Trophoblast cell (in vitro differentiated cells and primary cell): ENCODE results near the gene TAGLN3.

Experiments
- DNase-seq, 2 donors: peaks; one replicate each; pipeline ENCODE4 v3.0.0-alpha.2; 2016
- H2AFZ ChIP-seq: 2 replicates; pipeline ENCODE4 v1.6.1; 2013; ENCODE audit warnings: low read length, moderate library complexity, mild to moderate bottlenecking; ENCODE audit not compliant: insufficient read depth, poor library complexity
- H2AK5ac ChIP-seq: 2 replicates; pipeline ENCODE4 v1.6.1; 2013; ENCODE audit warnings: mild to moderate bottlenecking, low read length
- H2BK120ac ChIP-seq: 2 replicates; pipeline ENCODE4 v1.6.1; 2013; ENCODE audit warnings: low read length, mild to moderate bottlenecking, moderate library complexity; ENCODE audit not compliant: insufficient read depth, poor library complexity
- H2BK12ac ChIP-seq: 2 replicates; pipeline ENCODE4 v1.6.1; 2013; ENCODE audit warnings: mild to moderate bottlenecking, low read length, moderate library complexity
- H2BK5ac ChIP-seq: 2 replicates; pipeline ENCODE4 v1.6.1; 2013; ENCODE audit warnings: low read length, low read depth, moderate library complexity, mild to moderate bottlenecking; ENCODE audit not compliant: poor library complexity
- H3K14ac ChIP-seq: 2 replicates; pipeline ENCODE4 v1.6.1; 2013; ENCODE audit warnings: mild to moderate bottlenecking, low read length
- H3K18ac ChIP-seq: 2 replicates; pipeline ENCODE4 v1.6.1; 2013; ENCODE audit warnings: mild to moderate bottlenecking, low read length
- H3K23ac ChIP-seq: 2 replicates; pipeline ENCODE4 v1.6.1; 2013; ENCODE audit warnings: low read length
- H3K27ac ChIP-seq: 2 replicates; pipeline ENCODE4 v1.5.1; 2013; ENCODE audit warnings: low read depth, mild to moderate bottlenecking, inconsistent platforms, low read length, moderate library complexity
- H3K27me3 ChIP-seq: 2 replicates; pipeline ENCODE4 v1.6.1; 2013; ENCODE audit warnings: inconsistent platforms, mild to moderate bottlenecking, low read length, moderate library complexity; ENCODE audit not compliant: insufficient read depth
- H3K36me3 ChIP-seq, 2 experiments: 1 replicate in 1 of 2; 2 replicates in 1 of 2; pipeline ENCODE4 v1.6.1; 2013; ENCODE audit warnings: low read length in 2 of 2, mild to moderate bottlenecking in 2 of 2, moderate library complexity in 1 of 2; ENCODE audit not compliant: insufficient read depth in 2 of 2, control insufficient read depth in 1 of 2
- H3K4ac ChIP-seq: 2 replicates; pipeline ENCODE4 v1.6.1; 2013; ENCODE audit warnings: low read depth, mild to moderate bottlenecking, low read length, moderate library complexity
- H3K4me1 ChIP-seq, 2 experiments: 1 replicate in 1 of 2; 2 replicates in 1 of 2; pipeline ENCODE4 v1.6.1; 2013; ENCODE audit warnings: low read length in 2 of 2, mild to moderate bottlenecking in 2 of 2, moderate library complexity in 1 of 2; ENCODE audit not compliant: insufficient read depth in 2 of 2, control insufficient read depth in 1 of 2
- H3K4me2 ChIP-seq: 2 replicates; pipeline ENCODE4 v1.6.1; 2013; ENCODE audit warnings: inconsistent platforms, mild to moderate bottlenecking, low read length, moderate library complexity
- H3K4me3 ChIP-seq: 2 replicates; pipeline ENCODE4 v1.5.1; 2013; ENCODE audit warnings: mild to moderate bottlenecking, low read depth, low read length, inconsistent platforms
- H3K79me1 ChIP-seq: one replicate; pipeline ENCODE4 v1.6.1; 2013; ENCODE audit warnings: low read length
- H3K79me2 ChIP-seq: 2 replicates; pipeline ENCODE4 v1.6.1; 2013; ENCODE audit warnings: low read length, mild to moderate bottlenecking; ENCODE audit not compliant: control insufficient read depth, insufficient read depth, poor library complexity
- H3K9ac ChIP-seq: 2 replicates; pipeline ENCODE4 v1.6.1; 2013; ENCODE audit warnings: mild to moderate bottlenecking, low read length
- H3K9me3 ChIP-seq: 2 replicates; pipeline ENCODE4 v1.6.1; 2013; ENCODE audit warnings: low read depth, mild to moderate bottlenecking, control low read depth, inconsistent platforms, low read length; ENCODE audit not compliant: insufficient read depth
- H4K12ac ChIP-seq: 2 replicates; pipeline ENCODE4 v1.6.1; 2013; ENCODE audit warnings: low read depth, mild to moderate bottlenecking, low read length, moderate library complexity
- H4K8ac ChIP-seq: 2 replicates; pipeline ENCODE4 v1.6.1; 2013; ENCODE audit warnings: low read depth, mild to moderate bottlenecking, low read length, moderate library complexity
- H4K91ac ChIP-seq: one replicate; pipeline ENCODE4 v1.6.1; 2013; ENCODE audit warnings: low read depth, mild to moderate bottlenecking, low read length, moderate library complexity
- WGBS: extraction: QIAGEN DNeasy Blood & Tissue Kit; methylation state at CpG from one replicate; pipeline ENCODE4 v1.1.7; 2013; ENCODE audit warnings: missing lambda C conversion rate; ENCODE audit not compliant: insufficient read length, insufficient coverage; ENCODE audit errors: extremely low coverage; 5-methylcytosine and 5-hydroxymethylcytosine counted together

Gene TAGLN3

DNA sequence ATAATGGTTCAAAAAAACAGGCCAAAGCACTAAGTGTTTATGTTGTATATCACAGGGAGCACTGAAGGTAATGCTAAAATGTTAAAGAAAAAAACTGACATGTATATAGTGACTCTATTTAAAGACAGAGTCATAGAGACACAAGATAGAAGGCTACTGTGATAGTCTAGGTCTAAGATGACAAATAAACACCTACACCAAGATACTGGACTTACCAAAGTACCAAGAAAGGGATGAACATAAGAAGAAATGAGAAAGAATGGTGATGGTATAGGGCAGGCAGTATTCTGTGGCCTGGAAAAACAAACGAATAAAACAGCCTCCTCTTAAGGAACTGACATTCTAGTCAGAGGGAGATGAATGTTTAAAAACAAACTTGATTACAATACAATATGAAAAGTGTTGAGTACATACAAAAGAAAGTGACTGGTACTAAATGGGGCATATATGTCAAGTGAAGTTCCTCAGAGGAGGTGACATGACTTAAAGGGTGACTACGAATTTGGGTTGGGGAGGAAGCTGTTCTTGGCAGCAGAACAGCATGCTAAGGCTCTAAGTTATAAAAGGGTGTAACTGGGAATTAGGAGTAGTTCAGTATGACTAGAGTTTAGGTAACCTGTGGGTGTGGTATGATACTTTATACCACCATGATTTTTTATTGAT lies 14.0 kb upstream of the TAGLN3 start:
- no peak overlapping the region for H3K9ac ChIP-seq
- H3K79me1 ChIP-seq = no peaks in the 10 kb centered on the region
- WGBS = no CpG with 5 or more reads among the region's 2 CpGs
- H2AFZ ChIP-seq = no peak overlapping the region
- H3K23ac ChIP-seq = no peak overlapping the region
- H2AK5ac ChIP-seq = no peak overlapping the region
- H3K79me2 ChIP-seq = no peaks in the 10 kb centered on the region
- H3K4me1 ChIP-seq = no peaks in the 10 kb centered on the region
- H4K91ac ChIP-seq = no peak overlapping the region
- H3K36me3 ChIP-seq = peaks cover 2 to 5% of the 10 kb centered on the region in 2 experiments
- no peak overlapping the region for H2BK12ac ChIP-seq
- H4K8ac ChIP-seq = no peak overlapping the region
- no peak for DNase-seq
- no peak overlapping the region for H3K27ac ChIP-seq
- H3K4ac ChIP-seq = no peak overlapping the region
- H2BK5ac ChIP-seq = no peak overlapping the region
- H3K4me3 ChIP-seq = no peak overlapping the region
- H3K27me3 ChIP-seq = no peaks in the 10 kb centered on the region
- H2BK120ac ChIP-seq = no peak overlapping the region
- no peak overlapping the region for H3K18ac ChIP-seq
- H3K4me2 ChIP-seq = no peak overlapping the region
- H3K9me3 ChIP-seq = no peaks in the 10 kb centered on the region
- H3K14ac ChIP-seq = no peak overlapping the region
- no peak overlapping the region for H4K12ac ChIP-seq

DNA sequence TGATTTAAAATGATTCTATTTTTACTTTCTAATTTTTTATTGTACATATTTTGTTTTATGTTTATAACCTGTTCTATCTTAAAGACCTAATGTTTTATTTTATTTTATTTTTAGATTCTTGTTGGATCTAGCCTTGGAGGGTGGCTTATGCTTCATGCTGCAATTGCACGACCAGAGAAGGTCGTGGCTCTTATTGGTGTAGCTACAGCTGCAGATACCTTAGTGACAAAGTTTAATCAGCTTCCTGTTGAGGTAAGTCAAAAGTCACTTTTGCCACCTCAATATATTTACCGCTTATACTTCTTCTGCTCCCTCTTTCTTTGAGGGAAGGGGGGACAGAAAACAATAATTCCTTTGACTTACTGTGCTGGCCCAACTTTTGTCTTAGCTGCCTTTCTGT lies 11.9 kb upstream of the TAGLN3 start:
- Histone ChIP-seq H3K79me1 (no peaks in the 10 kb centered on the region), H3K4me3 (no peak overlapping the region), H3K4ac (no peak overlapping the region), H2AK5ac (no peak overlapping the region), H4K91ac (no peak overlapping the region), H3K9ac (no peak overlapping the region), H3K4me2 (no peak overlapping the region), H2AFZ (no peak overlapping the region), H3K4me1 (no peaks in the 10 kb centered on the region), H2BK5ac (no peak overlapping the region), H3K79me2 (no peaks in the 10 kb centered on the region), H3K27me3 (no peaks in the 10 kb centered on the region), H4K12ac (no peak overlapping the region), H3K23ac (peak overlapping the region; percentile 61), H3K36me3 (peaks cover 2 to 8% of the 10 kb centered on the region in 2 experiments), H2BK120ac (no peak overlapping the region), H3K9me3 (no peaks in the 10 kb centered on the region), H2BK12ac (no peak overlapping the region), H3K18ac (no peak overlapping the region), H3K27ac (no peak overlapping the region), H3K14ac (no peak overlapping the region), H4K8ac (no peak overlapping the region)
- WGBS = no CpG with 5 or more reads among the region's 3 CpGs
- DNase-seq = no peak

DNA sequence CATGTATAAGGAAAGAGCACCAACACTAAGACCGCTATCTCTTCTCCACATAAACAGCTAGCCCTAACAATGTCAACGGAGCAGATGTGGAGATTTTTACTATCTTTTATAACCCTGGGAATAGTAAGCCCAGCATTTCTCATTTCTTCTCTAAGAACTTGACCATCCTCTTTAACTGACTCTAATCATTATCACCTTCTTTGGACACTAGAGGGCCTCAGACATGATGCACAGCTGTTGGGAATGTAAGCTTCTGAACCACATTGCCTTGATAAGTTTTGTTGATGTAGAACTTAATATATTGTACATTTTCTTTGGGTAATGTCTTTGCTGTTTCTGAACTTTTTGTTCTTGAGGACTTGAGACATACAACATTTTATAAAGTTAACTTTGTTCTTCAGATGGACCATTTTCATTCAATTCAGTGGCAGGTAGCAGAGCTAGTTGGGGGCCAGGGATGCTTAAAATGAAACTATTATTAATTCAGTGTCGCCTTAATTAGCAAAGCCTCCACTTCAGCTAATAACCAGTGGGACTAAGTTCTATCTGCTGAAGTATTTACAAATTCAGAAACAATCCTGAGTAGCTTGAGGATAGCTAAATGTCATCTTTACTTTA lies 9.6 kb upstream of the TAGLN3 start:
- Histone ChIP-seq H3K9me3 (no peaks in the 10 kb centered on the region), H3K27ac (no peak overlapping the region), H2BK12ac (no peak overlapping the region), H3K79me2 (no peaks in the 10 kb centered on the region), H3K27me3 (no peaks in the 10 kb centered on the region), H3K4me2 (no peak overlapping the region), H2AFZ (no peak overlapping the region), H3K4me1 (no peaks in the 10 kb centered on the region), H3K36me3 (peaks cover 2 to 8% of the 10 kb centered on the region in 2 experiments), H2BK120ac (no peak overlapping the region), H3K23ac (no peak overlapping the region), H2AK5ac (no peak overlapping the region), H4K8ac (no peak overlapping the region), H3K79me1 (no peaks in the 10 kb centered on the region), H3K4ac (no peak overlapping the region), H3K14ac (no peak overlapping the region), H4K12ac (no peak overlapping the region), H3K18ac (no peak overlapping the region), H3K9ac (no peak overlapping the region), H4K91ac (no peak overlapping the region), H2BK5ac (no peak overlapping the region), H3K4me3 (no peak overlapping the region)
- peak; percentile 16 to 74 for DNase-seq
- WGBS = no CpG with 5 or more reads among the region's 3 CpGs

DNA sequence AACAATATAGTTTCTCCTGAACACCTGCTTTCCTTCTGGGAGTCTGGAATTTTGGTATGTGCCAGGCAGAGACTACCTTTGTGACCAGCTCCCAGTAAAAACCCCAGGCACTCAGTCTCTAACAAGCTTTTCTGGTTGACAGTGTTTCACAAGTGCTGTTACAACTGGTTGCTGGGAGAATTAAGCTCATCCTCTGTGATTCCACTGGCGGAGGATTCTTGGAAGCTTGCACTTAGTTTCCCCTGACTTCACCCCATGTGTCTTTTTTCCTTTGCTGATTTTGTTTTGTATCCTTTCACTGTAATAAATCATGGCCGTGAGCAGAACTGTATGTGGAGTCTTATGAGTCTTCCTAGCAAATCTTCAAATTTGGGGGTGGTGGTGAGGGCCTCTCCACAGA lies 5.7 kb upstream of the TAGLN3 start:
- peaks cover 2% of the 10 kb centered on the region in 2 experiments for H3K36me3 ChIP-seq
- no peak overlapping the region for H2AFZ ChIP-seq
- no peak overlapping the region for H2AK5ac ChIP-seq
- H3K4me3 ChIP-seq = no peak overlapping the region
- H3K79me2 ChIP-seq = no peaks in the 10 kb centered on the region
- no peak overlapping the region for H2BK12ac ChIP-seq
- no peak overlapping the region for H3K14ac ChIP-seq
- H3K9me3 ChIP-seq = no peaks in the 10 kb centered on the region
- H2BK5ac ChIP-seq = no peak overlapping the region
- no peaks in the 10 kb centered on the region for H3K27me3 ChIP-seq
- no peak overlapping the region for H3K27ac ChIP-seq
- H3K9ac ChIP-seq = no peak overlapping the region
- DNase-seq = no peak
- H4K91ac ChIP-seq = no peak overlapping the region
- H2BK120ac ChIP-seq = no peak overlapping the region
- H3K79me1 ChIP-seq = no peaks in the 10 kb centered on the region
- no peak overlapping the region for H3K23ac ChIP-seq
- H4K12ac ChIP-seq = no peak overlapping the region
- no peaks in the 10 kb centered on the region for H3K4me1 ChIP-seq
- no peak overlapping the region for H3K4ac ChIP-seq
- no CpG with 5 or more reads among the region's 2 CpGs for WGBS
- H3K18ac ChIP-seq = no peak overlapping the region
- H4K8ac ChIP-seq = no peak overlapping the region
- no peak overlapping the region for H3K4me2 ChIP-seq
